GM11168 (cell line): ENCODE data around the gene RETREG1.
"Not testable (repeated sequence)": the region's sequence is repeated elsewhere in the genome, so short reads cannot be mapped to it uniquely, and the experiment has no call there.

ENCODE experiments used
- in situ Hi-C: fragments of 300-500 bp; cut with MboI; formaldehyde crosslinking; loops from one replicate; pipeline ENCODE4 v1.12.0; 2022; ENCODE audit warnings: low sequenced_read_pairs; ENCODE audit not compliant: unreplicated experiment

The RETREG1 gene, protein sequence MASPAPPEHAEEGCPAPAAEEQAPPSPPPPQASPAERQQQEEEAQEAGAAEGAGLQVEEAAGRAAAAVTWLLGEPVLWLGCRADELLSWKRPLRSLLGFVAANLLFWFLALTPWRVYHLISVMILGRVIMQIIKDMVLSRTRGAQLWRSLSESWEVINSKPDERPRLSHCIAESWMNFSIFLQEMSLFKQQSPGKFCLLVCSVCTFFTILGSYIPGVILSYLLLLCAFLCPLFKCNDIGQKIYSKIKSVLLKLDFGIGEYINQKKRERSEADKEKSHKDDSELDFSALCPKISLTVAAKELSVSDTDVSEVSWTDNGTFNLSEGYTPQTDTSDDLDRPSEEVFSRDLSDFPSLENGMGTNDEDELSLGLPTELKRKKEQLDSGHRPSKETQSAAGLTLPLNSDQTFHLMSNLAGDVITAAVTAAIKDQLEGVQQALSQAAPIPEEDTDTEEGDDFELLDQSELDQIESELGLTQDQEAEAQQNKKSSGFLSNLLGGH

DNA sequence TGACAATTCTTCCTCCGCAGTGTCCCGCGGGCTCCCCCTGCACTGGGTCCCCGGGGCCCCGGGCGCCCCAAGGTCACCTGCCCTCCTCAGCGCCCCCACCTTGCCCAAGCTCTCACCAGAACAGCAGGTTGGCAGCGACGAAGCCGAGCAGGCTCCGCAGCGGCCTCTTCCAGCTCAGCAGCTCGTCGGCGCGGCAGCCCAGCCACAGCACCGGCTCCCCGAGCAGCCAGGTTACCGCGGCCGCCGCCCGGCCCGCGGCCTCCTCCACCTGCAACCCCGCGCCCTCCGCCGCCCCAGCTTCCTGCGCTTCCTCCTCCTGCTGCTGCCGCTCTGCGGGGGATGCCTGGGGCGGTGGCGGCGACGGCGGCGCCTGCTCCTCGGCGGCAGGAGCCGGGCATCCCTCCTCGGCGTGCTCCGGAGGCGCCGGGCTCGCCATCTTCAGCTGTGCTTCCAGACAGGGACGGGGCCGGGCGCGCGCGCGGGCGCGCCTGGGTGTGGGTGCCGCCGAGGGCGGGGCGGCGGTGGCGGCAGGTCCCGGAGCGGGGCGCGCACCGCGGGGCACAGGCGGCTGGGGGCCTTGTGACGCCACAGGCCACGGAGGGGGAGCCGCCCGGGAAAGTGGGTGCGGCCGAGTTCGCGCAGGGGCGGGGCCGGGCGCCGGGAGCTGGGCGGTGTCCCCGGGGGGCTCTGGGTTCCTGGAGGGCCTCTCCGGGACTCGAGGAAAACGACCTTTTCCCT, at the start of gene RETREG1:
Gene RETREG1, minus strand, starts transcription at position 462 of the 738 bp plus-strand sequence. Its CDS starts 26 bp downstream, at position 436.
- in situ Hi-C loops: no loop called here

DNA sequence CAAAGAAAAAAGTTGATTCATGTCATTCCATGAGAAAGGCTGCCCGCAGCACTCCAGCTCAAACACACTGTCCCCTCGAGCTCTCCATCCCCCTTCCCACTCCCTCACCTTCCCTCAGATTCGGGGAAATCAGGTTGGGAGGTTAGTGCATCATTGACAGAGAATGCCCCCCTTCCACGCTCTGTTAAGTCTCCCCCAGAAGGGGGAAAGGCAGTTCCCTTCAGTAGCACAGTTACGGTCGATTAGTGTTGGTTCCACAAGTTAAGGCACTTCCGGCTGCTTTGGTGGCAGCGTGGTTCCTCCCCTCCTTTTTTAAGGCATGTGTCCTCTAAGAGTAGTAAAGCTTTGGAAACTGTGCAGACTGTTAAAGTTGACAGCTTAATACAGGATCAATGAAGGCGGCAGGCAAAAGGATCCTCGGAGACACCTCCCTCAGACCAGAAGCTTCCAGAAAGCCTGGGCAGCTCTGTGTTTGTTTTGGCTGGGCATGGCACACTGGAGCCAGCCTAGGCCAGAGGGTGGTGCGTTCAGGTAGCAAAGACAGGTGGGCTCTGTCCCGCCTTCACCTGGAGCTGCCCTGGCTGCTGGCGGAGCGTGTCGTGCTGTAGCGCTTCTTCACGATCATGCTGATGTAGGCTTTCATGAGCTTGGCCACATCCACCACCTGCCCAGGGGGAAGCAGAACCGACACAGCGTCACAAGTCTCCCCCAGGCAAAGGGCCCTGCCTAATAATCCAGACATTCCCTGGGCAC, 49.5 kb upstream of the RETREG1 start:
- in situ Hi-C loops: no loop called here

DNA sequence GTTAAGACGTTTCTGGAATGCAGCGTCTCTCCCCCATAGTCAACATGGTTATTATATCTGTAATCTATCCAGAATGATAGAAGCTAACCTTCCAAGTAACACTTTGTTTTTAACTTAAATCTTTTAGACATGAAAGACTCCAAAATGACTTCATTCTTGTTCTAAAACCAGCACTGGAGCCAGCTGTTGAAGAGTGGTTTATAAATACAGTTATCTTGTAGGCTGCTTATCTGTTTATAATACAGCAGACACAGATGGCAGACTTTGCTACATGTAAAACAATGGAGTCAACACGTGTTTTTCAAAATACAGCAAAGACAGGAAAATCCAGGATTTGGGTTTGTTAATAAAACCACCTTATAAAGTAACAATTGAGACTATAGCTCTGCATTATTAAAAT, 48.8 kb upstream of the RETREG1 start:
- in situ Hi-C loops: no loop called here

DNA sequence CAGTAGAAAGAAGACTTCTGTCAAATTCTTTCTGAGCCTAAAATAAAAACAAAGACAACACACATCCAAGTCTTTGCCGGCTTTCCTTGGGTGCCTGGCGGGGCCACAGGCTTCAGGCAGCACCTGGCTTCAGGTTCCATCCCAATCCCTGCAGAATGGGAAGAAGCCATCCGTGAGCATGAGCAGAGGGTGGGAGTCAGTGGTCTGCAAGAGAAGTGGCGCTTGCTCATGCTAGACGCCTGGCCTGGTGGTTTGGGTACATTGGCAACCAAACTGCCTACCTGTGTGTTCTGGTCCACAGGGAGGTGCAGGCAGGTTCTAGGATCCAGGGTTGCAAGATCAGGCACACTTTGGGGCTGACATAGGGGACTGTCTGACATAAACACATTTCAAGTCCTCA, 47.6 kb upstream of the RETREG1 start:
- in situ Hi-C loops: no loop called here

DNA sequence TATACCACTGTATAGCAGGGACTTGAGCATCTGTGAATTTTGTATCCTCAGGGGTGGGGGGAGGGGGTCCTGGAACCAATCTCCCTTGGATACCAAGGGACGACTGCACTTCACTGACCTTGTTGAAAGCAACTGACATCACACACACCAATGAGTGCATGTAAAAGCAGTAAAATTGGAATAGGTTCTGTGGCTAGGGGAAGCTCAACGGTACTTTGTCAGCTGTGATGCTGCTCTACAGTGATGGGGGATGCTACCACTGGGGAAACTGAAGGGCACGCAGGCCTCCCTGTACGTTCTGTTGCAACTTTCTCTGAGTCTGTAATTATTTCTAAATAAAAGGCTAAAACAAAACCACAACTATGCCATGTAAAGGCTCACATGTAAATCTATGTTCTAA, 47.0 kb upstream of the RETREG1 start:
- in situ Hi-C loops: no loop called here

DNA sequence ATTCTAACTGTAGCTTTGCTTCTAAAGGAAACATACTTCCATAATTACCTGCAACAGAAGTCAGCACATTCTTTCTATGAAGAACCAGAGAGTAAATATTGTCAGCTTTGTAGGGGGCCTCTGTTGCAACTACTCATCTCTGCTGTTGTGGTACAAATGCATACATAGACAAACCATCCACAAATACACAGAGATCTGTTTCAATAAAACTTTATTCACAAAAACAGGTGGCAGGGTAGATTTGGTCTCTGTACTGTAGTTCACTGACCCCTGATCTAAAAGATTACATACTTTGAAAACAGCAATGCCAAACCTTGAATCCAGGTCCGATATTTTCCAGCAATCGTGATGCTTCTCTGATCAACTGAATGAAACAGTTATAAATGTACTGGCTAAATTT, 44.9 kb upstream of the RETREG1 start:
- in situ Hi-C loops: no loop called here

DNA sequence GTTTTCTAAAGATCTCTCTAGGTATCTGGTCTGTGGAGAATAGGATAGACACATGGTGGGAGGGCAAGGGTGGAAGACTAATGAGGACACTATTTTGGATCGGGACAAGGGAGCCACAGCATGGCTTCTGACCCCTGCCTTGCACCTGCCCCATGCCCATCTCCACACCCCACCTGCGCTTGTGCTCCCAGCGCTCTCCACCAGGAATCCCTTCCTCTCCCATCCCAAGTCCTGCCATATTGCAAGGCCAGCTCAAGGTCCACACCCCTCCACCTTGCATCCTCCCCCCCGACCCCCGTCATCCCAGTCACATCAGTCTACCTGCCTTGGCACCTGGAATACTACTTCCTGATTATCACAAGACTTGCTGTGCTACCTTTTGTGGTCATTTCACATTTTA, 44.2 kb upstream of the RETREG1 start:
- in situ Hi-C loops: no loop called here

DNA sequence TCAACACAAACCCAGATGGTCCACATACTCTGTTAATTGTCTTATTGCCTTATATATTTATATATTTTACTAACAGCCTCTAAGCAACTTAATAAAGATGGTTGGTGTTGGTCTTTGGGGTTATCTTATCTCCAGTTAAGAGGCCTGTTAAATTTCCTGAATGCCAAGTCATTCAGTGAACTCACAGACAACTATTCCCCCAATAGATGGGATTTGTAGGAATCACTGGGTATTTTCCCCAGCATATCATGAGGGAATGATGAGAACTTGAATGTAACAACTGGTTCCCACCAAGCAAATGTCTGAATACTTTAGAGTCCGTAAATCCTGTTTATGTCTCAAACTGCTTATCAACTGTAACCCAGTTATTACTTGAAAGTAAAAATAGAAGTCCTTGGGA, 42.7 kb upstream of the RETREG1 start:
- in situ Hi-C loops: no loop called here

DNA sequence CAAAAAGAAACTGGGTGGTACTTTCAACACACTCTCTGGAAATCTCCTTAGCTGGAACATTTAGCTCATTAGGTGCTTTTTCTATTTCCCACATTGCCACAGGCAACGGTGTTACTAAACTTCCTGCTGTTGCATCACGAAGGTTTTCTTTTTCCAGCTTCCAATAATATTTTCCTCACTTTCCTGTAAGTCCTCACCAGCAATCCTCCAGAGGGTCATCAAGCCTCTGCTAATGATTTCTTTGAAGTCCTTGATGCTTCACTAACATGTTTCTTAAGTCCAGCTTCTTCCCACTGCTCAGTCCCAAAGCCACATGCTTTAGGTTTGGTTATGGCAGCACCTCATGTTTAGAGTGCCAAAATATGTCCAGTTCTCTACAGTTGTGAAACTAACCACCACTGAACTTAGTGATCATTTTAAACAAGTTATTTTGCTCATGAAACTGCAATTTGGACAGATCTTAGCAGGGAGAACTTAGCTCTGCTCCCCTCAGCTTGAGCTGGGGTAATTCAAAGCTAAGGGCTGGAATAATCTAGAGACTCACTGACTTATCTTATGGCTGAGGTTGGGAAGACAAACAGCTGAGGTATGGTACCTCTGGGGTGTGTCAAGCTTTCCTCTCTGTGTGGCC, 39.9 kb upstream of the RETREG1 start:
- in situ Hi-C loops: no loop called here

DNA sequence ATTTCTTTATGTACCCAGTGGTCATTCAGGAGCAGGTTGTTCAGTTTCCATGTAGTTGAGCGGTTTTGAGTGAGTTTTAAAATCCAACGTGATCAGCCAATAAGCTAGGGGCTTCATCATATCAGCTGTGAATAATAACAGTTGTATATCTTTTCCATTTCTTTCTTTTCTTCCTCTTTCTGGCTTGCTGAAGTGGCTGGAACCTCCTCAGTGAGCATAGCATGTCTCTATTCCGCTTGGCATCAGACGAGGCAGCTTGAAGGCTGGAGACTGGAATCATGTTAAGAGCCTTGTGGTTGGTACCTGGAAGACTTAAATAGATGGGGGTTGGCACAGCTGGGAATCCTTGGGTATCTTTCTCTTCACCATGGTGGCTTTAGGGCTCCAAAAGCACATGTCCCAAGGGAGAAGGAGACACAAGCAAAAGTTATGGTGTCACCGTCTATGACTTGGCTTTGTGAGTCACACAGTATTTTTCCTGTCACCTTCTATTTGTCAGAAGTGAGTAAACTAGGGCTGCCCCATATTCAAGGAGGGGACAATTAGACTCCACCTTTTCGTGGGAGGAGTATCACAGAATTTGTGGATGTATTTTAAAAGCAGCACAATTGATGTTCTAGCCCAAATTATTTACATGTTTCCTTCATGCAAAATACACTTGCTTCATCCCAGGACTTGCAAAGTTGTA, 38.0 kb upstream of the RETREG1 start:
- in situ Hi-C loops: no loop called here

DNA sequence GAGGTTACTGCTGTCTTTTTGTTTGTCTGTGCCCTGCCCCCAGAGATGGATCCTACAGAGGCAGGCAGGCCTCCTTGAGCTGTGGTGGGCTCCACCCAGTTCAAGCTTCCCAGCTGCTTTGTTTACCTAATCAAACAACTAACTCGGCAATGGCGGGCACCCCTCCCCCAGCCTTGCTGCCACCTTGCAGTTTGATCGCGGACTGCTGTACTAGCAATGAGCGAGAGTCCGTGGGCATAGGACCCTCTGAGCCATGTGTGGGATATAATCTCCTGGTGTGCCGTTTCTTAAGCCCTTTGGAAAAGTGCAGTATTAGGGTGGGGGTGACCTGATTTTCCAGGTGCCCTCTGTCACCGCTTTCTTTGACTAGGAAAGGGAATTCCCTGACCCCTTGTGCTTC, 31.9 kb upstream of the RETREG1 start:
- in situ Hi-C loops: not testable (repeated sequence)

DNA sequence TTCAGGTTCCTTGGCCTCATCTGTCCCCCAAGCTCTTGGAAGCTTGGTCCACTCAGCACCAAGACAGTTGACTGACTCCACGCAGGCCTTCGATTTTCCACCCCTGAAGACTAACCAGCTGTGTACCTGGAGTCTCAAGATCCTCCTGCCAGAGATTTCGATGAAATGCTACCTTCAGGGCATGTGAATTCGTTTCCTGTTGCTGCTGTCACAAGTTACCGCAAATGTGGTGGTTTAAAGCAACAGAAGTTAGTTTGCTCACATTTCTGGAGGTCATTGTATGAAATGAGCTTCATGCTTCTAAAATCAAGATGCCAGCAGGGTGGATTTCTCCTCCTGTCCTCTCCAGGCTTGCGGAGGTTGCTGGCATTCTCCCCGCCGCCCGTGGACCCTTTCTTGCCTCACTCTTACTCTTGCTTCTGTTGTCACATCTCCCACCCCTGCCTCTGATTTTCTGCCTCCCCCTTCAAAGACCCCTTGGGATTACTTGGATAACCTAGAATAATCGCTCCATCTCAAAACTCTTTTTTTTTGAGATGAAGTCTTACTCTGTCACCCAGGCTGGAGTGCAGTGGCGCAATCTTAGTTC, 27.6 kb upstream of the RETREG1 start:
- in situ Hi-C loops: no loop called here

DNA sequence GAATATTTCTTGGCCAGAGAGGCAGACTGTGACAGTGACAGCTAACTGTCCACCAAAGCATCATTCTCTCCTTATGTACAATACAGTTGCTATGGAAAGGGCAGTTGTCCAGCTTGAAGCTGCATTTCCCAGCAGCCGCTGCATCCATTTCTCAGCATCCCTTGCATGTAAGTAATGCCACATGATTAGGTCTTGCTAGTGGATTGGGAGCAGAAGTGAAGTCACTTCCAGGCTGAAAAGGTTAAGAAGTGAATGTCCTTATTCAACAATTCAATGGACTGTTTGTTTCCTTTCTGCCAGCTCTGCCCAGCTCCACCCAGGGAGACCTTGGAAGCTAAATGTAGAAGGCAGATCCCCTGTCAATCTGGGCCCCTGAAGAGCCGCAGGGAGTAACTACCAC, 26.1 kb upstream of the RETREG1 start:
- in situ Hi-C loops: no loop called here

DNA sequence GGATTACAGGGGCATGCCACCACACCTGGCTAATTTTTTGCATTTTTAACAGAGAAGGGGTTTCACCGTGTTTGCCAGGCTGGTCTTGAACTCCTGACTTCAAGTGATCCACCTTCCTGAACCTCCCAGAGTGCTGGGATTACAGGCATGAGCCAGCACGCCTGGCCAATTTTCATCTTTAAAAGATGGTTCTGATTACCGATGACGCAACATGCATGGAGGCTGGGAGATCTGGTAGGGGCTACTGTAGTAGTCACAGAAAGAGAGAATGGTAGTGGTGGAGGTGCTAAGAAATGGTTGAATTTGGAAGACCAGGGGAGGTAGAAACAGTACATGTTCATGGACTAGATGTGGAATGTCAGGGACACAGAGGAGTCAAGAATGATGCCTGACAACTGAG, 22.4 kb upstream of the RETREG1 start:
- in situ Hi-C loops: no loop called here

DNA sequence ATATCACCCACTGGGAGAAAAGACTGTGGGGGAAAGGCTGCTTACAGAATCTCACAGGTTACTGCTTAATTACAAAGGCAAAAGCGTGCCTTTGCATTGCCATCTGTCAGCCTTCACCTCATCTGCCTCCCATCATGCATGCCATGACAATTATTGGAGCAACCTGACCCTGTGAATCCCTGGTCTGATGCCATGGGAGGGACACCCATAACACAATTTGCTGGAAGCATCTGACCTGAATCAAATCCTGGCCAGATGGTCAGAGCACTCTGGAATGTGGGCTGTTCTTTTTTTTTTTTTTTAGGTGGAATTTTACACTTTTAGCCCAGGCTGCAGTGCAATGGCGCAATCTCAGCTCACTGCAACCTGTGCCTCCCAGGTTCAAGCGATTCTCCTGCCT, 11.6 kb upstream of the RETREG1 start:
- in situ Hi-C loops: no loop called here

DNA sequence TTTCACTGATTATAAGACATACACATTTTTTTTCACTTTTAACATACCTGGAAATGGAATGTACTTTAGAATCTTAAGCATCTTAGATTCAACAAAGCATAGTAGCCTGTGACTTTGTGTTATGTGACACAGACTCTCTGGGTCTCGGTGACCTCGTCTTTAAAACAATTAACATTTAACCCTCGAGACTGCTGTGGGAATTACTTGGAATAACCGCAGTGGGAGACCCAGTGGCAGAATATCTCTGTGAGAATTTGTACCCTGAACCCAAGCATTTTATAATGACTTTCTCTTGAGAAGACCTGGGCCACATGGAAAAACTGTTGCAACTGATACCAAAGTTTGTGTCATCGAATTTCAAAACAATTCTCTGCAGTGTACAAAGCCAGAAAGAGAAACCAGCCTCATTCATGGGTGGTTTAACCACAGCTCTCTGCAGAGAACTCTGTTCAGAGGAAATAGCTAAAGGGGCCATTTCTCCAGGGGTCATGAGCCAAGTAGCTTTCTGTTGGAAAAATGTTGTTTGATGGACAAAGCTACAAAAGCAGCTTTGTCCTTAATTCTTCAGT, 10.0 kb upstream of the RETREG1 start:
- in situ Hi-C loops: no loop called here

DNA sequence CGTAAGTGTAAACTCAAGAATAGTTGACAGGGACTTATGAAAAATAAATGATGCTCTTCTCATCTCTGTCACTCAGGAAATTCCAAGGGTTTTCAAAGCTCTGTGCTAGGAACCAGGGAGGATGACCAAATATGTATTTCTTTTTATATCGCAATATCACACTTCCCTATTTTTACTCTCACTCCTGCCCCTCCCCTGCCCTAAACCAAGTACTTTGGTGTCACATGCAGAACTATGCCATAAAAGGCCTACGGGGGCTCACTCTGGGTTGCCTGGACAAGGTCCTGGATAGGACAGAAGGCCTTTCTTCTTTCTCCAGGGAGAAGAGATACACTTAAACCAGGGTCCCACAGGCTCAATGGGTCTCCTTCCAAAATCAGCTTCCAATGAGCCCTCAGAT, 8.3 kb upstream of the RETREG1 start:
- in situ Hi-C loops: no loop called here

DNA sequence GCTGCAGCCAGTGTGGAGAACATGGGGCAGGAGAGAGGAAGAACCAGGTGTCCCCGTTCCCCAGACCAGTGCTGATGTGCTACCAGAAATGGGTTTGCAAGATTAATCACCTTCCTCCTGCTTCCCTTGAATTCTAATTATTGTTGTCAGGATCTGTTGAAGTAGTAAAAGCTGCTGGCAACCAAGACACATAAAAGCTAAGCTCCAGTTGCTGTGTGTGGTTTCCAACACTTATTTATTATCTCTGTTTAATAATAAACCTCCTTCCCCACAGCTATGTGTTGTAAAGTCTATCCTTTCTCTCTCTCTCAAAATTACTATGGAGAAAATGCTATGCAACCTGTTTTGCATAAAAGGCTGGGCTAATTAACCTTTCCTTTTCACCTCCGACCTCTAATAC, 2.3 kb upstream of the RETREG1 start:
- in situ Hi-C loops: no loop called here
